Measurements from ENCODE around the gene GARNL3.

DNA sequence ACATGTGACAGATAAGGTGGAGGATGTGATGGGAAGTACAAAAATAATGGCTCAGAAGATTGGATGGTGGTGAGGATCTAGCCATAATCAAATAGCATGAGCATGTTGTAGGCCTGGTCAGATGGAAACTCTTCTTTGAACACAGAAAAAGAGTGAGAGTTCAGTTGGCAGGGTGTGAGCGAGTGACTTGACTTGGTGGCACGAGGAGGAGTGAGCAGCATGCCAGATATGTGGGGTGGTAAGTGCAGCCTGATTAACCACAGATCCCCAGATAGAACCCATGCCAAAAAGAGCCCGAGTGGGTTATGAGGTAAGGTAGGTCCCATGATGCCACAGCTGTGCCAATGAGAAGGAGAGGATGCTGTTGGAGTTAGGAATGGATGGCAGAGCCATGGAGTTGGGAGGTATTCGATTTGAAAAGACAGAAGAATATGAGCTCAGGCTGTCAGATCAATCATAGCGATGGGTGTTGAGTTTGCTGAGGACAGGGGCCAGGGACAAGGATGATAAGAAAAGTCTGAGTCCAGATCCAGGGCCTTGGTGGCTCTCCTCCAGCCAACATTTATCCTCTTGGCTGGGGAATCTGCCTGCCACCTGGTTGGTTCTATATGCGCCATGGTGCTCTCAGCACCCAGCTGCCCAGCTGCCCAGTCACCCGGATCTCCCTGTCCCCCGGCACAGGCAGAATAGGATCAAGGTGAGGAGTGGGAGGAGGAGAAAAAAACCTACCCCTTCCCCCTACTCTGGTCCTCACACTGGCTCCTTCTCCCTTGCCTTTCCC lies 16.5 kb downstream of the GARNL3 start:
- no peak for TF ChIP-seq EZH2 (IDR thresholded peaks at IDR 0.05; ENCODE audit: borderline replicate concordance)
- TF ChIP-seq, protein P1, sequence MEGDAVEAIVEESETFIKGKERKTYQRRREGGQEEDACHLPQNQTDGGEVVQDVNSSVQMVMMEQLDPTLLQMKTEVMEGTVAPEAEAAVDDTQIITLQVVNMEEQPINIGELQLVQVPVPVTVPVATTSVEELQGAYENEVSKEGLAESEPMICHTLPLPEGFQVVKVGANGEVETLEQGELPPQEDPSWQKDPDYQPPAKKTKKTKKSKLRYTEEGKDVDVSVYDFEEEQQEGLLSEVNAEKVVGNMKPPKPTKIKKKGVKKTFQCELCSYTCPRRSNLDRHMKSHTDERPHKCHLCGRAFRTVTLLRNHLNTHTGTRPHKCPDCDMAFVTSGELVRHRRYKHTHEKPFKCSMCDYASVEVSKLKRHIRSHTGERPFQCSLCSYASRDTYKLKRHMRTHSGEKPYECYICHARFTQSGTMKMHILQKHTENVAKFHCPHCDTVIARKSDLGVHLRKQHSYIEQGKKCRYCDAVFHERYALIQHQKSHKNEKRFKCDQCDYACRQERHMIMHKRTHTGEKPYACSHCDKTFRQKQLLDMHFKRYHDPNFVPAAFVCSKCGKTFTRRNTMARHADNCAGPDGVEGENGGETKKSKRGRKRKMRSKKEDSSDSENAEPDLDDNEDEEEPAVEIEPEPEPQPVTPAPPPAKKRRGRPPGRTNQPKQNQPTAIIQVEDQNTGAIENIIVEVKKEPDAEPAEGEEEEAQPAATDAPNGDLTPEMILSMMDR (IDR thresholded peaks at IDR 0.05; ENCODE audit: poor library complexity): no peak
- TF ChIP-seq EZH2phosphoT487 (IDR thresholded peaks at IDR 0.05; ENCODE audit: low read depth, severe bottlenecking, unreplicated experiment): no peak

Data from hepatocyte (in vitro differentiated cells).